Progenitor cell of endocrine pancreas (in vitro differentiated cells): Measurements from ENCODE around the gene MICA. TPM values are rescaled to one million over a fixed set of nuclear protein-coding genes. Genes with fewer than 3 reads are reported as not detected.

ENCODE experiments used
- DNase-seq: peaks from one replicate; pipeline ENCODE4 v3.0.0; 2021; ENCODE audit warnings: low spot score; ENCODE audit not compliant: unreplicated experiment
- H3K27ac Mint-ChIP-seq: 2 replicates; pipeline ENCODE4 v1.8.0; 2021; ENCODE audit warnings: mild to moderate bottlenecking, moderate library complexity, mixed read lengths
- H3K27me3 Mint-ChIP-seq: 2 replicates; pipeline ENCODE4 v1.8.0; 2021; ENCODE audit warnings: mixed read lengths
- H3K36me3 Mint-ChIP-seq: 2 replicates; pipeline ENCODE4 v1.8.0; 2022; ENCODE audit warnings: mixed read lengths; ENCODE audit not compliant: insufficient read depth
- H3K4me1 Mint-ChIP-seq: 2 replicates; pipeline ENCODE4 v1.8.0; 2021; ENCODE audit warnings: low read depth, mixed read lengths
- H3K4me3 Mint-ChIP-seq: 2 replicates; pipeline ENCODE4 v1.8.0; 2021; ENCODE audit warnings: low read depth, mild to moderate bottlenecking, moderate library complexity, mixed read lengths
- H3K9me3 Mint-ChIP-seq: 2 replicates; pipeline ENCODE4 v1.8.0; 2021; ENCODE audit warnings: low read depth, mixed read lengths
- CTCF ChIP-seq: fragments of 200-600 bp; sonication (generic); IDR thresholded peaks from one replicate; pipeline ENCODE4 v1.5.0; 2021; ENCODE audit warnings: antibody characterized with exemption, mild to moderate bottlenecking; ENCODE audit not compliant: unreplicated experiment
- long read RNA-seq: library from polyadenylated mRNA; unstranded; transcript quantifications from one replicate; pipeline ENCODE4 v2.0.0, GENCODE V29; 2020
- total RNA-seq: library from RNA; stranded (reverse); gene quantifications from 2 replicates; pipeline ENCODE4 v1.2.1, GENCODE V29; 2021

The MICA gene
- 8.9 and 10.1 TPM in 2 replicates for total RNA-seq
- long read RNA-seq, transcript MICA-209 (6 exons, 1,386 nt), result major isoform, 6 of 9 reads
- long read RNA-seq, partial matches to known transcripts, result 2 of 9 reads
- long read RNA-seq, other reads (novel, unspliced or antisense), result 1 of 9 reads

GRCh38 chr6:31403283-31404060 lies at the start of gene MICA:
Gene MICA, plus strand, starts transcription at chr6:31403595. Its CDS starts 38 bp downstream, at chr6:31403633.
- H3K36me3 Mint-ChIP-seq, result peaks cover 3% of the 10 kb centered on the region
- peak within 1 kb of the TSS; percentile 90 for H3K27ac Mint-ChIP-seq
- peak within 1 kb of the TSS; percentile 95 for H3K4me3 Mint-ChIP-seq
- H3K4me1 Mint-ChIP-seq, result peaks cover 20% of the 10 kb centered on the region
- H3K9me3 Mint-ChIP-seq, result peaks cover 8% of the 10 kb centered on the region
- peaks cover 46% of the 10 kb centered on the region for H3K27me3 Mint-ChIP-seq
- DNase-seq, result peak; percentile 71
- peak; percentile 16 for TF ChIP-seq CTCF

- Mint-ChIP-seq H3K27ac (no peak overlapping the region), H3K9me3 (no peaks in the 10 kb centered on the region), H3K27me3 (peaks cover 79% of the 10 kb centered on the region), H3K4me1 (peaks cover 2% of the 10 kb centered on the region), H3K4me3 (peak overlapping the region; percentile 8), H3K36me3 (no peaks in the 10 kb centered on the region)
- no peak for TF ChIP-seq CTCF
- no peak for DNase-seq
Measured at GRCh38 chr6:31354158-31354863, 49.1 kb upstream of the MICA start.

- TF ChIP-seq CTCF, result no peak
- Mint-ChIP-seq H3K9me3 (no peaks in the 10 kb centered on the region), H3K4me1 (peaks cover 2% of the 10 kb centered on the region), H3K4me3 (peak overlapping the region; percentile 8), H3K27ac (no peak overlapping the region), H3K36me3 (no peaks in the 10 kb centered on the region), H3K27me3 (peaks cover 79% of the 10 kb centered on the region)
- DNase-seq, result no peak
Measured at GRCh38 chr6:31354864-31355582, 48.4 kb upstream of the MICA start.

GRCh38 chr6:31355583-31355948 lies 47.8 kb upstream of the MICA start:
- Mint-ChIP-seq H3K27me3 (peaks cover 80% of the 10 kb centered on the region), H3K36me3 (no peaks in the 10 kb centered on the region), H3K27ac (no peak overlapping the region), H3K4me3 (peak overlapping the region; percentile 83), H3K4me1 (peaks cover 2% of the 10 kb centered on the region), H3K9me3 (no peaks in the 10 kb centered on the region)
- no peak for DNase-seq
- no peak for TF ChIP-seq CTCF
